Ovary (tissue), 3 donors: ENCODE measurements around the gene REV1.

Experiments
- CTCF ChIP-seq, 3 donors: fragments of 450-650 bp in 2 of 3; fragments of 200-600 bp in 1 of 3; IDR thresholded peaks; one replicate each; pipeline versions ENCODE4 v1.5.1 to v1.8.0; 2016 to 2022; ENCODE audit warnings: antibody characterized with exemption in 3 of 3, mild to moderate bottlenecking in 1 of 3
- POLR2A ChIP-seq: fragments of 450-650 bp; IDR thresholded peaks from one replicate; pipeline ENCODE4 v1.6.1; 2017; ENCODE audit warnings: antibody characterized with exemption, mild to moderate bottlenecking, moderate library complexity
- donor health status: DM: no; HTN: no; CAD: no.

DNA sequence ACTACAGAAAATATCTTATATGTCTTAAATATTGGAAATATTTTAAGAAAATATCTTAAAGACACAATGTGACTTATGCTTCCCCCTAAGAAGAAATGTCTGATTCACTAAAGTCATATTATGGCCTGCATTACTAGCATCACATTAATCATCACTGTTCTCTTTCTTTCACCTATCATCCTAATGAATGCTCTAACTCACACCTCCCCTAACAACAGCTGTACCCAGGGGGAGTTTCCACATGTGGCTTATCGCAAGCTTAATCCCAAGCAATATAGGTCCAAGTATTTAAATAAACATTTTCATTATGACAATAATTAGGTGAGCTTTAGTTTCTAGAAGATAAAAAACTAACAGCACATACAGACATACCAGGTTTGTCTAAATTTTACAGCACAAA lies 39.6 kb downstream of the REV1 start:
- TF ChIP-seq POLR2A (no peak), CTCF (IDR thresholded peaks at IDR 0.05) (no peak)
